Measurements from ENCODE around the gene POLG2.
A peak's percentile ranks its signal among the peaks of the same experiment; 100 is the strongest.

POLG2 gene

GRCh38 chr17:64506576-64507412 is 9.9 kb upstream of the POLG2 start, which contains the start of gene CEP95:
Gene CEP95, plus strand, starts transcription at chr17:64506977. Its CDS starts 121 bp downstream, at chr17:64507098.
- H3K4me3 ChIP-seq (replicated peaks in 1 of 2; ENCODE audit: low read depth in 2 of 2, low read length in 2 of 2) = peak within 1 kb of the TSS; percentile 99 to 100
- TF ChIP-seq CTCF (IDR thresholded peaks at IDR 0.05; ENCODE audit: low read depth, low read length) = no peak
- DNase-seq (ENCODE audit: low read depth in 2 of 2) = peak; percentile 99

GRCh38 chr17:64506201-64506575 is 9.3 kb upstream of the POLG2 start, which contains the start of gene DDX5:
Gene DDX5, minus strand, starts transcription at chr17:64506289. Its CDS starts 170 bp downstream, at chr17:64506119.
- no peak for TF ChIP-seq CTCF (IDR thresholded peaks at IDR 0.05; ENCODE audit: low read depth, low read length)
- peak within 1 kb of the TSS; percentile 99 to 100 for H3K4me3 ChIP-seq (replicated peaks in 1 of 2; ENCODE audit: low read depth in 2 of 2, low read length in 2 of 2)
- peak; percentile 98 for DNase-seq (ENCODE audit: low read depth in 2 of 2)

GRCh38 chr17:64505340-64506200 is 8.7 kb upstream of the POLG2 start:
- peak overlapping the region; percentile 99 to 100 for H3K4me3 ChIP-seq (replicated peaks in 1 of 2; ENCODE audit: low read depth in 2 of 2, low read length in 2 of 2)
- no peak for TF ChIP-seq CTCF (IDR thresholded peaks at IDR 0.05; ENCODE audit: low read depth, low read length)
- peak; percentile 88 to 94 for DNase-seq (ENCODE audit: low read depth in 2 of 2)

GRCh38 chr17:64504769-64505339 is 8.0 kb upstream of the POLG2 start:
- DNase-seq (ENCODE audit: low read depth in 2 of 2) = peak; percentile 53 to 85
- no peak for TF ChIP-seq CTCF (IDR thresholded peaks at IDR 0.05; ENCODE audit: low read depth, low read length)
- peak overlapping the region; percentile 99 to 100 for H3K4me3 ChIP-seq (replicated peaks in 1 of 2; ENCODE audit: low read depth in 2 of 2, low read length in 2 of 2)

- peak overlapping the region; percentile 99 to 100 for H3K4me3 ChIP-seq (replicated peaks in 1 of 2; ENCODE audit: low read depth in 2 of 2, low read length in 2 of 2)
- DNase-seq (ENCODE audit: low read depth in 2 of 2) = no peak
- no peak for TF ChIP-seq CTCF (IDR thresholded peaks at IDR 0.05; ENCODE audit: low read depth, low read length)
These were observed 7.2 kb upstream of the POLG2 start for GRCh38 chr17:64503821-64504768.

Measured in cardiac fibroblast (primary cell).